Measurements from ENCODE around the gene TSHZ2.
A peak's percentile ranks its signal among the peaks of the same experiment; 100 is the strongest.

The TSHZ2 gene

GRCh38 chr20:53175135-53175780 lies 203.1 kb downstream of the TSHZ2 start:
- no peak for DNase-seq
- H3K14ac ChIP-seq (ENCODE audit: low read length in 2 of 2): no peak overlapping the region
- H3K4me2 ChIP-seq (ENCODE audit: low read length, poor library complexity, severe bottlenecking): no peak overlapping the region
- no peaks in the 10 kb centered on the region for H3K9me3 ChIP-seq (ENCODE audit: control insufficient read depth, low read length)
- H2BK12ac ChIP-seq (ENCODE audit: low read length in 2 of 2): no peak overlapping the region
- H4K8ac ChIP-seq (ENCODE audit: low read length): no peak overlapping the region
- no peaks in the 10 kb centered on the region for H3K79me1 ChIP-seq (replicated peaks; ENCODE audit: low read length, poor library complexity, severe bottlenecking)
- H2BK15ac ChIP-seq (ENCODE audit: low read depth, poor library complexity, severe bottlenecking): no peak overlapping the region
- no peak overlapping the region for H2AFZ ChIP-seq (ENCODE audit: low read depth, low read length)
- no peaks in the 10 kb centered on the region for H3K27me3 ChIP-seq (ENCODE audit: control insufficient read depth in 1 of 2, insufficient read depth in 1 of 2, low read length in 2 of 2)
- no peak overlapping the region for H3K23ac ChIP-seq (ENCODE audit: low read length in 2 of 2)
- H2AK5ac ChIP-seq (ENCODE audit: low read length, severe bottlenecking): no peak overlapping the region
- no peaks in the 10 kb centered on the region for H3K4me1 ChIP-seq (ENCODE audit: control insufficient read depth, insufficient read depth, low read depth, low read length)
- no peak overlapping the region for H2BK5ac ChIP-seq (ENCODE audit: low read depth, low read length, poor library complexity, severe bottlenecking)
- H3K4me3 ChIP-seq (ENCODE audit: insufficient read depth in 1 of 2, low read depth in 1 of 2, low read length in 2 of 2): no peak overlapping the region
- no peak overlapping the region for H3K4ac ChIP-seq (ENCODE audit: low read depth in 1 of 2, low read length in 2 of 2)
- no peak overlapping the region for H3K9ac ChIP-seq (ENCODE audit: low read length)
- 85% methylated on average over 12 of the region's 12 CpGs for WGBS
- H2BK120ac ChIP-seq (ENCODE audit: low read depth, low read length): no peak overlapping the region
- H3K36me3 ChIP-seq (ENCODE audit: control insufficient read depth in 1 of 2, insufficient read depth in 2 of 2, low read depth in 1 of 2, low read length in 2 of 2): peaks cover 0 to 10% of the 10 kb centered on the region in 2 experiments
- no peak overlapping the region for H3K18ac ChIP-seq (ENCODE audit: low read depth in 1 of 2, low read length in 2 of 2)
- H4K91ac ChIP-seq (ENCODE audit: low read length): no peak overlapping the region
- no peak overlapping the region for H3K27ac ChIP-seq (ENCODE audit: low read length, poor library complexity, severe bottlenecking)

GRCh38 chr20:53176134-53176533 lies 204.0 kb downstream of the TSHZ2 start:
- H3K36me3 ChIP-seq (ENCODE audit: control insufficient read depth in 1 of 2, insufficient read depth in 2 of 2, low read depth in 1 of 2, low read length in 2 of 2): peaks cover 0 to 12% of the 10 kb centered on the region in 2 experiments
- no peaks in the 10 kb centered on the region for H3K79me1 ChIP-seq (replicated peaks; ENCODE audit: low read length, poor library complexity, severe bottlenecking)
- H3K18ac ChIP-seq (ENCODE audit: low read depth in 1 of 2, low read length in 2 of 2): no peak overlapping the region
- H3K14ac ChIP-seq (ENCODE audit: low read length in 2 of 2): no peak overlapping the region
- no peak overlapping the region for H3K4ac ChIP-seq (ENCODE audit: low read depth in 1 of 2, low read length in 2 of 2)
- H2BK15ac ChIP-seq (ENCODE audit: low read depth, poor library complexity, severe bottlenecking): no peak overlapping the region
- no peak overlapping the region for H4K8ac ChIP-seq (ENCODE audit: low read length)
- no peak overlapping the region for H2BK120ac ChIP-seq (ENCODE audit: low read depth, low read length)
- H3K4me3 ChIP-seq (ENCODE audit: insufficient read depth in 1 of 2, low read depth in 1 of 2, low read length in 2 of 2): no peak overlapping the region
- H3K27me3 ChIP-seq (ENCODE audit: control insufficient read depth in 1 of 2, insufficient read depth in 1 of 2, low read length in 2 of 2): no peaks in the 10 kb centered on the region
- H3K9ac ChIP-seq (ENCODE audit: low read length): no peak overlapping the region
- no peaks in the 10 kb centered on the region for H3K4me1 ChIP-seq (ENCODE audit: control insufficient read depth, insufficient read depth, low read depth, low read length)
- H3K27ac ChIP-seq (ENCODE audit: low read length, poor library complexity, severe bottlenecking): no peak overlapping the region
- H3K4me2 ChIP-seq (ENCODE audit: low read length, poor library complexity, severe bottlenecking): no peak overlapping the region
- peak overlapping the region in 1 of 2 experiments; percentile 31 for H2BK12ac ChIP-seq (ENCODE audit: low read length in 2 of 2)
- no peaks in the 10 kb centered on the region for H3K9me3 ChIP-seq (ENCODE audit: control insufficient read depth, low read length)
- WGBS: 57% methylated on average over 3 of the region's 3 CpGs
- H2AFZ ChIP-seq (ENCODE audit: low read depth, low read length): no peak overlapping the region
- H4K91ac ChIP-seq (ENCODE audit: low read length): no peak overlapping the region
- no peak for DNase-seq
- no peak overlapping the region for H2BK5ac ChIP-seq (ENCODE audit: low read depth, low read length, poor library complexity, severe bottlenecking)
- no peak overlapping the region for H3K23ac ChIP-seq (ENCODE audit: low read length in 2 of 2)
- no peak overlapping the region for H2AK5ac ChIP-seq (ENCODE audit: low read length, severe bottlenecking)

DNA sequence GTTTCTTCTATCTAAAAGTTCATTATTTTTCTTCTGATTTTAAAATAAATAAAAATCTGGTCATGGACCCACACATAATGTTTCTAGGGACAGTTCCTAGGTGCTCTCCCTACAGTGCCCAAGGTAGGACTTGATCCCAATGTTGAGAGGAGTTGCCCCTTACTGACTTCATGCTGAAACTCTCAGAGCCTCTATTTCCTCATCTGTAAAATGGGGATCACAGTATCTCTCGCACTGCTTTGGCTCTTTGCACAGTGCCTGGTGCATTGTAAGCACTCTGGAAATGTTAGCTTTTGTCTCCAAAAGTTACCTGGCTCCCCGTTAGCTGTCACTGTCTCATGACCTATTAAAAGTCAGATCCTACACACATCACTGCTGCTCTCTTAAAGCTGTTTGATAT lies 205.5 kb downstream of the TSHZ2 start:
- H3K27me3 ChIP-seq (ENCODE audit: control insufficient read depth in 1 of 2, insufficient read depth in 1 of 2, low read length in 2 of 2): no peaks in the 10 kb centered on the region
- H2BK120ac ChIP-seq (ENCODE audit: low read depth, low read length): no peak overlapping the region
- H2BK12ac ChIP-seq (ENCODE audit: low read length in 2 of 2): no peak overlapping the region
- no peaks in the 10 kb centered on the region for H3K9me3 ChIP-seq (ENCODE audit: control insufficient read depth, low read length)
- H3K9ac ChIP-seq (ENCODE audit: low read length): no peak overlapping the region
- peaks cover 0 to 12% of the 10 kb centered on the region in 2 experiments for H3K36me3 ChIP-seq (ENCODE audit: control insufficient read depth in 1 of 2, insufficient read depth in 2 of 2, low read depth in 1 of 2, low read length in 2 of 2)
- no peak overlapping the region for H2AK5ac ChIP-seq (ENCODE audit: low read length, severe bottlenecking)
- no peaks in the 10 kb centered on the region for H3K79me1 ChIP-seq (replicated peaks; ENCODE audit: low read length, poor library complexity, severe bottlenecking)
- H4K91ac ChIP-seq (ENCODE audit: low read length): no peak overlapping the region
- DNase-seq: no peak
- H3K27ac ChIP-seq (ENCODE audit: low read length, poor library complexity, severe bottlenecking): no peak overlapping the region
- no peak overlapping the region for H3K14ac ChIP-seq (ENCODE audit: low read length in 2 of 2)
- no peak overlapping the region for H2BK15ac ChIP-seq (ENCODE audit: low read depth, poor library complexity, severe bottlenecking)
- WGBS: 91% methylated on average over 2 of the region's 2 CpGs
- H4K8ac ChIP-seq (ENCODE audit: low read length): no peak overlapping the region
- no peak overlapping the region for H3K4ac ChIP-seq (ENCODE audit: low read depth in 1 of 2, low read length in 2 of 2)
- H3K18ac ChIP-seq (ENCODE audit: low read depth in 1 of 2, low read length in 2 of 2): no peak overlapping the region
- H2AFZ ChIP-seq (ENCODE audit: low read depth, low read length): no peak overlapping the region
- H3K4me3 ChIP-seq (ENCODE audit: insufficient read depth in 1 of 2, low read depth in 1 of 2, low read length in 2 of 2): no peak overlapping the region
- H3K4me1 ChIP-seq (ENCODE audit: control insufficient read depth, insufficient read depth, low read depth, low read length): no peaks in the 10 kb centered on the region
- H3K23ac ChIP-seq (ENCODE audit: low read length in 2 of 2): no peak overlapping the region
- H2BK5ac ChIP-seq (ENCODE audit: low read depth, low read length, poor library complexity, severe bottlenecking): no peak overlapping the region
- no peak overlapping the region for H3K4me2 ChIP-seq (ENCODE audit: low read length, poor library complexity, severe bottlenecking)

GRCh38 chr20:53179749-53180148 lies 207.6 kb downstream of the TSHZ2 start:
- Histone ChIP-seq H3K18ac (ENCODE audit: low read depth in 1 of 2, low read length in 2 of 2) (no peak overlapping the region), H4K8ac (ENCODE audit: low read length) (no peak overlapping the region), H3K23ac (ENCODE audit: low read length in 2 of 2) (no peak overlapping the region), H3K9me3 (ENCODE audit: control insufficient read depth, low read length) (no peaks in the 10 kb centered on the region), H3K14ac (ENCODE audit: low read length in 2 of 2) (no peak overlapping the region), H3K27me3 (ENCODE audit: control insufficient read depth in 1 of 2, insufficient read depth in 1 of 2, low read length in 2 of 2) (no peaks in the 10 kb centered on the region), H3K4me1 (ENCODE audit: control insufficient read depth, insufficient read depth, low read depth, low read length) (no peaks in the 10 kb centered on the region), H2BK15ac (ENCODE audit: low read depth, poor library complexity, severe bottlenecking) (no peak overlapping the region), H2AFZ (ENCODE audit: low read depth, low read length) (no peak overlapping the region), H2BK120ac (ENCODE audit: low read depth, low read length) (no peak overlapping the region), H3K4me3 (ENCODE audit: insufficient read depth in 1 of 2, low read depth in 1 of 2, low read length in 2 of 2) (no peak overlapping the region), H3K36me3 (ENCODE audit: control insufficient read depth in 1 of 2, insufficient read depth in 2 of 2, low read depth in 1 of 2, low read length in 2 of 2) (peaks cover 0 to 12% of the 10 kb centered on the region in 2 experiments), H3K27ac (ENCODE audit: low read length, poor library complexity, severe bottlenecking) (no peak overlapping the region), H2BK12ac (ENCODE audit: low read length in 2 of 2) (no peak overlapping the region), H4K91ac (ENCODE audit: low read length) (no peak overlapping the region), H3K79me1 (replicated peaks; ENCODE audit: low read length, poor library complexity, severe bottlenecking) (no peaks in the 10 kb centered on the region), H2BK5ac (ENCODE audit: low read depth, low read length, poor library complexity, severe bottlenecking) (no peak overlapping the region), H2AK5ac (ENCODE audit: low read length, severe bottlenecking) (no peak overlapping the region), H3K9ac (ENCODE audit: low read length) (no peak overlapping the region), H3K4ac (ENCODE audit: low read depth in 1 of 2, low read length in 2 of 2) (no peak overlapping the region), H3K4me2 (ENCODE audit: low read length, poor library complexity, severe bottlenecking) (no peak overlapping the region)
- DNase-seq: no peak
- 93% methylated on average over 7 of the region's 10 CpGs for WGBS

All from mesenchymal stem cell (in vitro differentiated cells and primary cell).